Neural crest cell (in vitro differentiated cells): ENCODE results near the gene PRKAG1. TPM values are rescaled to one million over a fixed set of nuclear protein-coding genes. Genes with fewer than 3 reads are reported as not detected.

Experiments
- DNase-seq: peaks from one replicate; pipeline ENCODE4 v3.0.0; 2021; ENCODE audit warnings: low read depth, mixed read lengths, low spot score
- H3K27ac Mint-ChIP-seq: one replicate; pipeline ENCODE4 v1.8.0; 2021; ENCODE audit warnings: mild to moderate bottlenecking, mixed read lengths; ENCODE audit not compliant: unreplicated experiment
- H3K27me3 Mint-ChIP-seq: 2 replicates; pipeline ENCODE4 v1.8.0; 2021; ENCODE audit warnings: low read depth, mild to moderate bottlenecking, mixed read lengths
- H3K36me3 Mint-ChIP-seq: 2 replicates; pipeline ENCODE4 v1.8.0; 2021; ENCODE audit warnings: low read depth, mild to moderate bottlenecking, mixed read lengths
- H3K4me1 Mint-ChIP-seq: 2 replicates; pipeline ENCODE4 v1.8.0; 2021; ENCODE audit warnings: mixed read lengths
- H3K4me3 Mint-ChIP-seq: one replicate; pipeline ENCODE4 v1.8.0; 2021; ENCODE audit warnings: mild to moderate bottlenecking, mixed read lengths
- H3K9me3 Mint-ChIP-seq: 2 replicates; pipeline ENCODE4 v1.8.0; 2021; ENCODE audit warnings: mixed read lengths
- total RNA-seq: library from RNA; stranded (reverse); gene quantifications from 2 replicates; pipeline ENCODE4 v1.2.1, GENCODE V29; 2021
- TF ChIP-seq, protein P1 (sequence below): fragments of 200-600 bp; sonication (generic); conservative IDR thresholded peaks from 2 replicates; pipeline ENCODE4 v1.5.0; 2021; ENCODE audit warnings: antibody characterized with exemption, mild to moderate bottlenecking

Gene PRKAG1
- total RNA-seq, 1 donor from 2014 or later: 58.5 TPM

DNA sequence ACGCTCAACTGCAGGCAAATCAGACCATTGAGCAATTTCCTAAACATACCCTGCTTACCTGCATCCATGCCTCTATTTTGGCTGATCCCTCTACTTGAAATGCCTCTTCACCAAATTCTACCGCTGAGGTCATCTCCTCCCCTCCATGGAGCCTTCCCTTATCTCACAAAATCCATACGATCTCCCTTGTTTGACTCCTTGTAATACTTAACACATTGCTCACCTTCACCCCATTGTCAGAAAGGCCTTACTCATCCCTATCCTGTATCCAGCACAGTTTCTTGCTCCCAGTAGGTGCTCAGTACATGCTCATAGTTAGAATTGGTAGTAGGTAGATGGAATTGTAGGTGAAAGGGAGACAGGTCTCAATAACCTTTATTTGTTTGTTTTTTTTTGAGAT is 24.8 kb downstream of the PRKAG1 start:
- H3K27ac Mint-ChIP-seq: no peak overlapping the region
- DNase-seq: no peak
- no peaks in the 10 kb centered on the region for H3K9me3 Mint-ChIP-seq
- H3K4me3 Mint-ChIP-seq: no peak overlapping the region
- H3K27me3 Mint-ChIP-seq: peaks cover 79% of the 10 kb centered on the region
- TF ChIP-seq, protein P1, sequence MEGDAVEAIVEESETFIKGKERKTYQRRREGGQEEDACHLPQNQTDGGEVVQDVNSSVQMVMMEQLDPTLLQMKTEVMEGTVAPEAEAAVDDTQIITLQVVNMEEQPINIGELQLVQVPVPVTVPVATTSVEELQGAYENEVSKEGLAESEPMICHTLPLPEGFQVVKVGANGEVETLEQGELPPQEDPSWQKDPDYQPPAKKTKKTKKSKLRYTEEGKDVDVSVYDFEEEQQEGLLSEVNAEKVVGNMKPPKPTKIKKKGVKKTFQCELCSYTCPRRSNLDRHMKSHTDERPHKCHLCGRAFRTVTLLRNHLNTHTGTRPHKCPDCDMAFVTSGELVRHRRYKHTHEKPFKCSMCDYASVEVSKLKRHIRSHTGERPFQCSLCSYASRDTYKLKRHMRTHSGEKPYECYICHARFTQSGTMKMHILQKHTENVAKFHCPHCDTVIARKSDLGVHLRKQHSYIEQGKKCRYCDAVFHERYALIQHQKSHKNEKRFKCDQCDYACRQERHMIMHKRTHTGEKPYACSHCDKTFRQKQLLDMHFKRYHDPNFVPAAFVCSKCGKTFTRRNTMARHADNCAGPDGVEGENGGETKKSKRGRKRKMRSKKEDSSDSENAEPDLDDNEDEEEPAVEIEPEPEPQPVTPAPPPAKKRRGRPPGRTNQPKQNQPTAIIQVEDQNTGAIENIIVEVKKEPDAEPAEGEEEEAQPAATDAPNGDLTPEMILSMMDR: no peak
- no peaks in the 10 kb centered on the region for H3K36me3 Mint-ChIP-seq
- peaks cover 17% of the 10 kb centered on the region for H3K4me1 Mint-ChIP-seq

DNA sequence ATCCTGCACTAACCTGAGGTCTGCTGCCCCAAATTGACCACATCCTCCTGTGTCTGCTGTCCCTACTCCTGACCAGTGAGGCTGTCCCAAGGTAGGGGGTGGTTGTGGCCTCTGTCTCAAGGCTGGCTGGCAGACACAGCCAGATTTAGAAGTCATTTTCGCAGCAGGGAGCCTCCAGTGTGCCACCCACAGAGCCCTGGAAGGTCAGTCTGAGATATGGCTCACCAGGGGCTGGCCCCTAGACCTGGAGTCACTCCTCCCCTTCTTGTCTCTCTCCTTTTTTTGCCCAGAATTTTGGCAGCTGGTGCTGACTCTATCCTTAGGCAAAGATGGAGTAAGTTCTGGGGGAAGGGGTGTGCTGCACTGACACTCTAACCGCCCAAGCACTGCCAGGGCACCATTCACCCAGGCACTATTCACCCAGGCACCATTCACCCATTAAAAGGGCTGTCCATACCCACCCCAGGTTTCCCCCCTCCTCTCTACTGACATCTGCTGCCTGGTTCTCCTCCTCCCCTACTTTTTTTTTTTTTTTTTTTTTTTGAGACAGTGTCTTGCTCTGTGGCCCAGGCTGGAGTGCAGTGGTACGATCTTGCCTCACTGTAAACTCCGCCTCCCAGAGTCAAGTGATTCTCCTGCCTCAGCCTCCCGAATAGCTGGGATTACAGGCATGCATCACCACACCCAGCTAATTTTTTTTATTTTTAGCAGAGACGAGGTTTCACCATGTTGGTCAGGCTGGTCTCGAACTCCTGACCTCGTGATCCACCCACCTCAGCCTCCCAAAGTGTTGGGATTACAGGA is 27.1 kb downstream of the PRKAG1 start:
- peaks cover 80% of the 10 kb centered on the region for H3K27me3 Mint-ChIP-seq
- no peaks in the 10 kb centered on the region for H3K9me3 Mint-ChIP-seq
- H3K36me3 Mint-ChIP-seq: no peaks in the 10 kb centered on the region
- TF ChIP-seq, protein P1: no peak
- H3K27ac Mint-ChIP-seq: no peak overlapping the region
- H3K4me1 Mint-ChIP-seq: peaks cover 29% of the 10 kb centered on the region
- DNase-seq: no peak
- no peak overlapping the region for H3K4me3 Mint-ChIP-seq

DNA sequence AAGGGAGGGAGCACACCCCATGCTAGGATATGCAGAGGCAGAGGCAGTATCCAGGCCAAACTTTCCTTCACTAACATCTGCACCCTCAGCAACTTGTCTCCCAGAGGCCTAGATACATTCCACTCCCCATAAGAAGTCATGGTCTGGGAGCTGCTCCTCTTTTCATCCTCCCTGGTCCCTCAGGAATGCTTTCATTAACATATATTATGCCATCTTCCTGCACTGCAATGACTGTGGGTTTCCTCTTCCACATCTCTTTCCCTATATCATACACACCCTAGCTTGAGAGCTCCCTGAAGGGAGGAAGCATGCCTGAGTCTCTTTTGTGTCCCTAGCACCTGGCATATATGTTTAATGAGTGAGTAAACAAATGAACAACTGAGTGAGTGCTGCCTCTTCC is 28.0 kb downstream of the PRKAG1 start:
- TF ChIP-seq, protein P1: no peak
- Mint-ChIP-seq H3K36me3 (no peaks in the 10 kb centered on the region), H3K9me3 (no peaks in the 10 kb centered on the region), H3K4me3 (no peak overlapping the region), H3K27ac (no peak overlapping the region), H3K27me3 (peaks cover 80% of the 10 kb centered on the region), H3K4me1 (peaks cover 28% of the 10 kb centered on the region)
- DNase-seq: no peak

DNA sequence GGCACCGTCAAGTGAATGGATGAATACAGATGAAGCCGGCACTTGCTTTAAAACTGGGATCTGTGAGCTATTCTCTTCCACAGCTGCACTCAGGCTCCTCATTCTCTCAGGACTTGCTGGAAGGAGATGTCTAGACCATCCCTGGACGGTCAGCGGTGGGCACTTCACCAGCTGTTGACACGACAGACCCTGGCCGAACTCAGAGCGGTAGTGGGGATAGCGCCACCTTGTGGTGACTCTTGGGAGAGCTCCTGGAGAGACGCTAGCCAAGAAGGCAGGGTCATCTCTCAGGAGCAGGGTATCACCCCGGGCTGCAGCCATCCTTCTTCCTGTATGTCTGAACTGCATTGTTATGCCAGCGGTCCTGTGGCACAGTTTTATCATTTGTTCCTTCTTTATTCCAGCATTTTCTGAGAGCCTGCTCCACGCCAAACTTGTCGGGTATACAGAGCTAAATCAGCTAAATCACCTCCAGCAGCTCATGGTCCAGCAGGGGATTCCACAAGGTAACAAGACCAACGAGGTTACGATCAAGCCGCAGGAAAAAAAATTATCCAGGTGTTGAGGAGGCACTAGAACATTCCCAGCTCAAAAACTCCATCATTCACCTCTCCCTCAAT is 30.4 kb downstream of the PRKAG1 start:
- DNase-seq: peak; percentile 90
- Mint-ChIP-seq H3K36me3 (no peaks in the 10 kb centered on the region), H3K9me3 (no peaks in the 10 kb centered on the region), H3K27ac (no peak overlapping the region), H3K4me1 (peaks cover 25% of the 10 kb centered on the region), H3K27me3 (peaks cover 85% of the 10 kb centered on the region), H3K4me3 (no peak overlapping the region)
- TF ChIP-seq, protein P1: peak; percentile 82

DNA sequence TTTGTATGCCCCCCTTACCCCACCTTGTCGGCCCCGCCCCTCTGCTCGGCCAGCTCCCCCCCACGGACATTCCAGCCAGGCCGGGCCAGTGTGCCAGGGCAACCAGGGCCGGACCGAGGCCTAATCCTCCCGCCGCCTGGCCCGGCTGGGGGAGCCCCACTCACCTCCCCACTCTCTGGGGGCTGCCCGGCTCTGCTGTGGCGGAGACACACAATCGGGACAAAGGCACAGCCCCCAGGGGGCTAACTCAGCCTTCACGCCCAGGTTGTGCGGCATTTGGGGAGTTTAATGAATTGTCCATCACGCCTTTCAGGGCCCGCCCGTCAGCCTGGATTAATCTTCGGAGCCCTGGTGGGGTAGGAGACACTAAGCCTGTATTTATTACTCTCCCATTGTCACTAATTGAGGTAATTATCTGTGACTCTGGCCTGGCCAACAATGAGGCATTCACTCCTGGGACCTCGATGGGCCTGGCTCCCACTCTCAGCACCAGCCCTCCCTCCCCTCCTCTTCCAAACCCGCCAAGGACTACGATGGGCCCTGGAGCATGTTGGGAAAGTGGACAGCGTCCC is 31.8 kb downstream of the PRKAG1 start:
- Mint-ChIP-seq H3K4me1 (peaks cover 26% of the 10 kb centered on the region), H3K4me3 (no peak overlapping the region), H3K27ac (no peak overlapping the region), H3K9me3 (no peaks in the 10 kb centered on the region), H3K27me3 (peaks cover 91% of the 10 kb centered on the region), H3K36me3 (no peaks in the 10 kb centered on the region)
- TF ChIP-seq, protein P1: no peak
- DNase-seq: no peak
